Stomach smooth muscle (tissue), 2 donors: ENCODE data around the gene PGBD5.

Source experiments
- H3K27ac ChIP-seq: one replicate; pipeline ENCODE4 v1.7.0; 2013; ENCODE audit warnings: mild to moderate bottlenecking, low read length, inconsistent platforms
- H3K27me3 ChIP-seq, 2 donors: one replicate each; pipeline ENCODE4 v1.7.0; 2013; ENCODE audit warnings: low read length in 2 of 2; ENCODE audit not compliant: insufficient read depth in 2 of 2, control insufficient read depth in 1 of 2
- H3K36me3 ChIP-seq, 2 donors: one replicate each; pipeline ENCODE4 v1.7.0; 2013; ENCODE audit warnings: low read length in 2 of 2; ENCODE audit not compliant: control insufficient read depth in 2 of 2, insufficient read depth in 2 of 2
- H3K4me1 ChIP-seq: one replicate; pipeline ENCODE4 v1.7.0; 2013; ENCODE audit warnings: low read length; ENCODE audit not compliant: control insufficient read depth, insufficient read depth
- H3K4me3 ChIP-seq, 2 donors: one replicate each; pipeline ENCODE4 v1.7.0; 2013; ENCODE audit warnings: low read length in 2 of 2
- H3K9ac ChIP-seq, 2 donors: one replicate each; pipeline ENCODE4 v1.7.0; 2013; ENCODE audit warnings: low read length in 2 of 2, mild to moderate bottlenecking in 1 of 2
- H3K9me3 ChIP-seq, 2 donors: one replicate each; pipeline ENCODE4 v1.7.0; 2013; ENCODE audit warnings: low read length in 2 of 2; ENCODE audit not compliant: control insufficient read depth in 2 of 2
- donor health status: healthy.
- donor health status: Pancreatic carcinoma.

The PGBD5 gene

GRCh38 chr1:230323686-230324085 lies 102.4 kb downstream of the PGBD5 start:
- Histone ChIP-seq H3K4me3 (no peak overlapping the region), H3K9ac (no peak overlapping the region), H3K9me3 (no peaks in the 10 kb centered on the region), H3K27ac (no peak overlapping the region), H3K36me3 (no peaks in the 10 kb centered on the region), H3K4me1 (no peaks in the 10 kb centered on the region), H3K27me3 (no peaks in the 10 kb centered on the region)

- no peaks in the 10 kb centered on the region for H3K4me1 ChIP-seq
- H3K36me3 ChIP-seq = no peaks in the 10 kb centered on the region
- H3K9ac ChIP-seq = no peak overlapping the region
- no peak overlapping the region for H3K27ac ChIP-seq
- no peak overlapping the region for H3K4me3 ChIP-seq
- H3K27me3 ChIP-seq = no peaks in the 10 kb centered on the region
- H3K9me3 ChIP-seq = no peaks in the 10 kb centered on the region
Measured at GRCh38 chr1:230322967-230323547, 103.1 kb downstream of the PGBD5 start.

- Histone ChIP-seq H3K27me3 (no peaks in the 10 kb centered on the region), H3K4me3 (no peak overlapping the region), H3K9me3 (no peaks in the 10 kb centered on the region), H3K9ac (no peak overlapping the region), H3K27ac (no peak overlapping the region), H3K4me1 (no peaks in the 10 kb centered on the region), H3K36me3 (no peaks in the 10 kb centered on the region)
Measured at GRCh38 chr1:230322421-230322756, 103.7 kb downstream of the PGBD5 start.

GRCh38 chr1:230321741-230322420 lies 104.3 kb downstream of the PGBD5 start:
- Histone ChIP-seq H3K36me3 (no peaks in the 10 kb centered on the region), H3K27ac (no peak overlapping the region), H3K9me3 (no peaks in the 10 kb centered on the region)

DNA sequence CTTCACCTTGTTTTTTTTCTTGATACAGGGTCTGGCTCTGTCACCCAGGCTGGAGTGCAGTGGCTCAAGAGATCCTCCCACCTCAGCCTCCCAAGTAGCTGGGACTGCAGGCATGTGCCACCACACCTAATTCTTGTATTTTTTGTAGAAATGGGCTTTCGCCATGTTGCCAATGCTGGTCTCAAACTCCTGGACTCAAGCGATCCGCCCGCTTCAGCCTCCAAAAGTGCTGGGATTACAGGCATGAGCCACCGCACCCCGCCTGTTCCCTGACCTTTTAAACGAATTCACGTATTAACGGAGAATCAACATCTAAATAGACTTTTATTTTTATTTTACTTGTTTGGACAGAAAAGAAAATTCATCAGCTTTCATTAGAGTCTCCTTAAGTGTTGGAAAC lies 104.8 kb downstream of the PGBD5 start:
- no peaks in the 10 kb centered on the region for H3K4me1 ChIP-seq
- H3K27me3 ChIP-seq = no peaks in the 10 kb centered on the region
- no peak overlapping the region for H3K4me3 ChIP-seq
- H3K9ac ChIP-seq = no peak overlapping the region
- H3K27ac ChIP-seq = no peak overlapping the region
- no peaks in the 10 kb centered on the region for H3K9me3 ChIP-seq
- no peaks in the 10 kb centered on the region for H3K36me3 ChIP-seq

More at GRCh38 chr1:230321741-230322420, 104.3 kb downstream of the PGBD5 start:
- no peaks in the 10 kb centered on the region for H3K27me3 ChIP-seq
- no peak overlapping the region for H3K9ac ChIP-seq
- no peaks in the 10 kb centered on the region for H3K4me1 ChIP-seq
- H3K4me3 ChIP-seq = no peak overlapping the region

- no peaks in the 10 kb centered on the region for H3K4me1 ChIP-seq
- H3K27me3 ChIP-seq = no peaks in the 10 kb centered on the region
- H3K9me3 ChIP-seq = no peaks in the 10 kb centered on the region
- no peak overlapping the region for H3K4me3 ChIP-seq
- no peaks in the 10 kb centered on the region for H3K36me3 ChIP-seq
- no peak overlapping the region for H3K9ac ChIP-seq
- no peak overlapping the region for H3K27ac ChIP-seq
Measured at GRCh38 chr1:230320804-230321203, 105.3 kb downstream of the PGBD5 start.

DNA sequence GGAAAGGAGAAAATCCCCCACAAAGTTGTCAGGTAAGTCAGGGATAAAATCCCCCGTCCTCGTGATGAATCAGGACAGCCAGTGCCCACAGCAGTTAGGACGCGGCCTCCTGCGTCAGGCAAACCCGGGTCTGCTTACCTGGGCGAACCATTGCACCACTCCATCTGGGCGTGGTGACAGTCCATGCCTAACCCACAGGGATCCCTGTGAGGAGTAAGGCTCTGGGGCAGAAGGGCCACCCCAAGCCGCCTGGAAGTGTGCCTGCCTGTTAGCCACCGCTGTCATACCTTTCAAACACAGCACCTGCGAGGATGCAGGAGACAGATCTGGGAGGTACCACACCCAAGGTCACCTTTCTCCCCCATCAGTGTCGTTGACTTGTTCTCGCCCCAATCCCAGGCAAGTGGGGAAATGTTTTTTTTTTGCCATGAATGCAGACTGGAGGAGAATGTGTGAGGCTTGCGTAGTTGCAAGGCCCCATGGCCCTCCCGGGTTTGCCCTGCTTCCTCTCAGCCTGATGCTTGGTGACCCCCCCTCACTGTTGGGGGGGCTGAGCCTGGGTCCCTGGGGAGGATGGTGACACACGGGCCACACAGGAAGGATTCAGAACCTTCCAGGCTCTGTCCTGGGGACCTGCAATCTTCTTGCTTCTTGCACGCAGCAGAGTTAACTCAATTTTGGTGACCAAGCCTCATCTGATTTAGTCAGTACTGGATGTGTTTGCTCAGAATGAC lies 107.0 kb downstream of the PGBD5 start:
- H3K4me1 ChIP-seq = no peaks in the 10 kb centered on the region
- no peak overlapping the region for H3K9ac ChIP-seq
- H3K27ac ChIP-seq = no peak overlapping the region
- no peak overlapping the region for H3K4me3 ChIP-seq
- H3K9me3 ChIP-seq = no peaks in the 10 kb centered on the region
- H3K36me3 ChIP-seq = no peaks in the 10 kb centered on the region
- peaks cover 0 to 5% of the 10 kb centered on the region in 2 donors for H3K27me3 ChIP-seq

- Histone ChIP-seq H3K27me3 (peaks cover 0 to 5% of the 10 kb centered on the region in 2 donors), H3K9ac (no peak overlapping the region), H3K4me3 (no peak overlapping the region), H3K36me3 (no peaks in the 10 kb centered on the region), H3K9me3 (no peaks in the 10 kb centered on the region), H3K4me1 (no peaks in the 10 kb centered on the region), H3K27ac (no peak overlapping the region)
Measured at GRCh38 chr1:230317823-230318819, 108.0 kb downstream of the PGBD5 start.

DNA sequence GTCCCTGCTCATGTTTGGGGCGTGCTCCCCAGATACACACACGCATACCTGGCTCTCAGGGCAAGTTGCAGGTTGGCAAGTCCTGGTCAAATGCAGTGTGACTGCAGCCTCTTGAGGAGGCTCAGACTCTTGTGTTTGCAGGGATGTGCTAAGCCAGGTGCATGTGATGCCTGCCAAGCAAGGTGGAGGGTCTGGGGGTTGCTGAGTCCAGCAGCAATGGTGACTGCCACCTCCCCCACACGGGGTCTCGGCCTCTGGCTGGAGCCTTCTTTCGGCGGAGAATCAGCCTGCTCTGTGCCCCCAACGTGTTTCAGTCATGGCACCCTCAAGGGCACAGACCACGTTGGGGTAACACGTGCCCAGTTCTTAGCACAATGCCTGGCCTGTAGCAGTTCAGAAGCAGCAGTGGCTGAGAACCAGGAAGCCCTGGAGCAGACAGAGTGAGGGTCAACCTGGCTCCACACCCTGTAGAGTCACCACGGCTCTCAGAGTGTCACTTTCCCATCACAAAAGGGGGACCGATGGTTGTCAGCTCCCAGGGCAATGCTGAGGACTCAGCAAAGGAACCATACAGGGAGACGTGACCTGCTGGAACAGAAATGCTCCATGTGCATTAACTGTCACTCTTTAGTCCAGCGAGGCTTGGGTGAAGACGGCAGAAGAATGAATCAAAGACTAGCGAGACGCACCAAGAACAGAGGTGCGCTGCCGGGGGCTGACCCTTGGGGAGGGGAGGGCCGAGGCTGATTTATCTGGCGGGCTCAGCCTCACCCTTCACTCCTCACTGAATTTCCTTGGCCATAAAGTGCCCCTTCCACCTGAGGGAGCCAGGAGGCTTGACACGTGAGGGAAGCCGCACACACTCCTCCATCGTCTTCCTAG lies 109.0 kb downstream of the PGBD5 start:
- Histone ChIP-seq H3K4me3 (no peak overlapping the region), H3K27me3 (peaks cover 2 to 10% of the 10 kb centered on the region in 2 donors), H3K9me3 (no peaks in the 10 kb centered on the region), H3K36me3 (no peaks in the 10 kb centered on the region), H3K9ac (no peak overlapping the region), H3K4me1 (no peaks in the 10 kb centered on the region), H3K27ac (no peak overlapping the region)

GRCh38 chr1:230315099-230315498 lies 111.0 kb downstream of the PGBD5 start:
- Histone ChIP-seq H3K9ac (no peak overlapping the region), H3K4me3 (no peak overlapping the region), H3K27me3 (peaks cover 9 to 10% of the 10 kb centered on the region in 2 donors), H3K27ac (no peak overlapping the region), H3K9me3 (no peaks in the 10 kb centered on the region), H3K36me3 (no peaks in the 10 kb centered on the region), H3K4me1 (no peaks in the 10 kb centered on the region)
